ENCODE data around the gene PALM3. TPM values are rescaled to one million over a fixed set of nuclear protein-coding genes. Genes with fewer than 3 reads are reported as not detected.

Gene PALM3
- total RNA-seq, 1 donor from 2014 or later = 8.1 TPM

GRCh38 chr19:14066134-14066533, 4.3 kb upstream of the PALM3 start:
- no peak overlapping the region for H3K27ac Mint-ChIP-seq
- H3K27me3 Mint-ChIP-seq = peaks cover 6% of the 10 kb centered on the region
- no peaks in the 10 kb centered on the region for H3K4me1 Mint-ChIP-seq (ENCODE audit: unreplicated experiment)
- no peak for TF ChIP-seq CTCF (conservative IDR thresholded peaks at IDR 0.05)
- no peaks in the 10 kb centered on the region for H3K9me3 Mint-ChIP-seq
- no peak for DNase-seq (ENCODE audit: extremely low spot score, unreplicated experiment)
- H3K36me3 Mint-ChIP-seq = no peaks in the 10 kb centered on the region
- H3K4me3 Mint-ChIP-seq = no peak overlapping the region

GRCh38 chr19:14063105-14063504, 1.2 kb upstream of the PALM3 start:
- no peaks in the 10 kb centered on the region for H3K36me3 Mint-ChIP-seq
- no peak overlapping the region for H3K27ac Mint-ChIP-seq
- no peak for DNase-seq (ENCODE audit: extremely low spot score, unreplicated experiment)
- no peak overlapping the region for H3K4me3 Mint-ChIP-seq
- no peaks in the 10 kb centered on the region for H3K9me3 Mint-ChIP-seq
- no peak for TF ChIP-seq CTCF (conservative IDR thresholded peaks at IDR 0.05)
- H3K27me3 Mint-ChIP-seq = peaks cover 22% of the 10 kb centered on the region
- H3K4me1 Mint-ChIP-seq (ENCODE audit: unreplicated experiment) = peaks cover 5% of the 10 kb centered on the region

GRCh38 chr19:14062558-14062855, 631 bp upstream of the PALM3 start:
- TF ChIP-seq CTCF (conservative IDR thresholded peaks at IDR 0.05) = no peak
- Mint-ChIP-seq H3K27me3 (peaks cover 28% of the 10 kb centered on the region), H3K4me3 (no peak overlapping the region), H3K36me3 (no peaks in the 10 kb centered on the region), H3K4me1 (ENCODE audit: unreplicated experiment) (peaks cover 5% of the 10 kb centered on the region), H3K27ac (no peak overlapping the region), H3K9me3 (no peaks in the 10 kb centered on the region)
- no peak for DNase-seq (ENCODE audit: extremely low spot score, unreplicated experiment)

- H3K27ac Mint-ChIP-seq = peak overlapping the region; percentile 10
- peaks cover 5% of the 10 kb centered on the region for H3K4me1 Mint-ChIP-seq (ENCODE audit: unreplicated experiment)
- H3K36me3 Mint-ChIP-seq = no peaks in the 10 kb centered on the region
- H3K27me3 Mint-ChIP-seq = peaks cover 31% of the 10 kb centered on the region
- no peak for TF ChIP-seq CTCF (conservative IDR thresholded peaks at IDR 0.05)
- no peak for DNase-seq (ENCODE audit: extremely low spot score, unreplicated experiment)
- H3K4me3 Mint-ChIP-seq = no peak overlapping the region
- H3K9me3 Mint-ChIP-seq = no peaks in the 10 kb centered on the region
These were observed 661 bp downstream of the PALM3 start for GRCh38 chr19:14061081-14061749.

GRCh38 chr19:14059652-14060155, 2.2 kb downstream of the PALM3 start:
- Mint-ChIP-seq H3K27ac (no peak overlapping the region), H3K36me3 (no peaks in the 10 kb centered on the region), H3K27me3 (peaks cover 37% of the 10 kb centered on the region), H3K4me3 (peak overlapping the region; percentile 31), H3K9me3 (no peaks in the 10 kb centered on the region), H3K4me1 (ENCODE audit: unreplicated experiment) (peaks cover 5% of the 10 kb centered on the region)
- TF ChIP-seq CTCF (conservative IDR thresholded peaks at IDR 0.05) = no peak
- DNase-seq (ENCODE audit: extremely low spot score, unreplicated experiment) = no peak
